H7 (cell line): Measurements from ENCODE around the gene ZNF385D. TPM values are rescaled to one million over a fixed set of nuclear protein-coding genes. Genes with fewer than 3 reads are reported as not detected.

ENCODE experiments used
- DNase-seq: peaks from one replicate; pipeline ENCODE4 v3.0.0; 2012
- H3K27me3 ChIP-seq: 2 replicates; pipeline ENCODE4 v1.6.0; 2011; ENCODE audit warnings: mild to moderate bottlenecking, low read length; ENCODE audit not compliant: control insufficient read depth, insufficient read depth
- H3K36me3 ChIP-seq: replicated peaks from 2 replicates; pipeline ENCODE4 v1.5.1; 2011; ENCODE audit warnings: low read length; ENCODE audit not compliant: control insufficient read depth, insufficient read depth
- H3K4me3 ChIP-seq: 2 replicates; pipeline ENCODE4 v1.5.1; 2011; ENCODE audit warnings: low read depth, mild to moderate bottlenecking, control low read depth, low read length, moderate library complexity; ENCODE audit not compliant: insufficient read depth
- total RNA-seq: library from RNA; depleted of rRNA; stranded (reverse); fragments of >200 nt; shearing (Covaris generic); gene quantifications from 2 replicates; pipeline ENCODE4 v1.2.3, GENCODE V29; 2014

Gene ZNF385D
- total RNA-seq, 1 experiment from 2014 or later: 0.17 TPM

DNA sequence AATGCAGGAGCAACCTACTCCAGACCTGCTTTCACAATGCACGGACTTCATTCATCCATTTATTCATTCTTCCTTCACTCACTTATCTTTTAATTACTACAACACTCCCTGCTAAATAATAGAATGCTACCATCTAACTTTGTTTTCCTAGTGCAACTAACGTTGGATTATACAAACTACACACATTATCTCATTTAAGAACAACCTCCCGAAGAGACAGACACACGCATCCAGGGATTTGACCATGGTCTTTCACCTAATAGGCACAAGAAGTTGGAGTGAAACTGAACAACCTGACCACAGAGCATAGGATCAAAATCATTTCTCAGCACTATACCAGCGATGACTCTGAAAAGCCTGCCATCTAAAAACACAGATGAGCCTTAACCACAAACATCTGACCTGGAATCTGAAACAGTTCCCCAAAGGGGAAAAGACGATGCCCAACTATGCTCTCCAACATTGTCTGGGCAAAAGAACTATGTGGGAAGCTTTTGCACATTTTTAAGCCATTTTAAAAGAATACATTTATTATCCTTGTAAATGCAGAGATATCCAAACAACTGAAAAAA is 21.0 kb downstream of the ZNF385D start:
- no peaks in the 10 kb centered on the region for H3K36me3 ChIP-seq
- H3K27me3 ChIP-seq: no peaks in the 10 kb centered on the region
- no peak overlapping the region for H3K4me3 ChIP-seq
- no peak for DNase-seq

DNA sequence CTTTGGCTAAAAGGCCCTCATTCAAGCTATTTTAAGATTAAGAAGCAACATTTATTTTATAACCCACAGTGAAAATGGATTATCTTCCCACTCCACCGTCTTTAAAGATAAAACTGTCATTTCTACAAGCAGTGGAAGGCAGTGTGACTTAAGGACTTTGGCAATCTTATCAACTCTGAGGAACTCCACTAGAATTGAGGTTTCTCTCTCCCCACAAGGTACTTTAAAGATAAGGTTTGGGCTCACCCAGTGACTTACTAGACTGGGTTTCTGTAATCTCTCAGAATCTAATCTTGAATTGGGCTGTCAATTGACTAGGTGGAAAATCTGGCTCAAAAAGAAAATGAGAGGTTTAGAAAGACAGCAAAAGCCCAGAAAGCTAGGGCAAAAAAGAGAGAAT is 21.7 kb downstream of the ZNF385D start:
- no peaks in the 10 kb centered on the region for H3K36me3 ChIP-seq
- H3K4me3 ChIP-seq: no peak overlapping the region
- H3K27me3 ChIP-seq: no peaks in the 10 kb centered on the region
- no peak for DNase-seq

GRCh38 chr3:21722768-21723167 is 28.2 kb downstream of the ZNF385D start:
- Histone ChIP-seq H3K27me3 (no peaks in the 10 kb centered on the region), H3K4me3 (no peak overlapping the region), H3K36me3 (no peaks in the 10 kb centered on the region)
- no peak for DNase-seq

- no peak overlapping the region for H3K4me3 ChIP-seq
- no peak for DNase-seq
- H3K27me3 ChIP-seq: no peaks in the 10 kb centered on the region
- H3K36me3 ChIP-seq: no peaks in the 10 kb centered on the region
These were observed 28.7 kb downstream of the ZNF385D start for GRCh38 chr3:21722301-21722700.

- no peaks in the 10 kb centered on the region for H3K27me3 ChIP-seq
- no peak overlapping the region for H3K4me3 ChIP-seq
- no peaks in the 10 kb centered on the region for H3K36me3 ChIP-seq
- no peak for DNase-seq
These were observed 31.9 kb downstream of the ZNF385D start for GRCh38 chr3:21718943-21719591.

- H3K4me3 ChIP-seq: no peak overlapping the region
- no peak for DNase-seq
- H3K36me3 ChIP-seq: no peaks in the 10 kb centered on the region
- no peaks in the 10 kb centered on the region for H3K27me3 ChIP-seq
These were observed 32.7 kb downstream of the ZNF385D start for GRCh38 chr3:21718161-21718765.

DNA sequence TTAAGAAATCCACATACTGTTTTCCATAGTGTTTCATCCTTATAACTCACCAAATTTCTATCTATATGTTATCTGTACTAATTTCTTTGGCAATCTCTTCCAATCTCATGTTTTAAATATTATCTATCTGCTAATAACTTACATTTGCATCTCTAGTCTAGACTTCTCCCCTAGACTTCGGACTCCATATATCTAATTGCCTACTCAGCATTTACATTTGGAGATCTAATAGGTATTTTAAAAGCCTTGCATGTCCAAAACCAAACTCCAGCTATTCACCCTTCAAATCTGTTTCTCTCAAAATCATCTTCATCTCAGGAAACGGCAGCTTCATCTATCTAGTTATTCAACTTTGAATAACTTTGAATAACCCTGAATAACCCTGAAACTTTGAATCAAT is 35.3 kb downstream of the ZNF385D start:
- no peaks in the 10 kb centered on the region for H3K27me3 ChIP-seq
- DNase-seq: no peak
- H3K36me3 ChIP-seq: no peaks in the 10 kb centered on the region
- no peak overlapping the region for H3K4me3 ChIP-seq

DNA sequence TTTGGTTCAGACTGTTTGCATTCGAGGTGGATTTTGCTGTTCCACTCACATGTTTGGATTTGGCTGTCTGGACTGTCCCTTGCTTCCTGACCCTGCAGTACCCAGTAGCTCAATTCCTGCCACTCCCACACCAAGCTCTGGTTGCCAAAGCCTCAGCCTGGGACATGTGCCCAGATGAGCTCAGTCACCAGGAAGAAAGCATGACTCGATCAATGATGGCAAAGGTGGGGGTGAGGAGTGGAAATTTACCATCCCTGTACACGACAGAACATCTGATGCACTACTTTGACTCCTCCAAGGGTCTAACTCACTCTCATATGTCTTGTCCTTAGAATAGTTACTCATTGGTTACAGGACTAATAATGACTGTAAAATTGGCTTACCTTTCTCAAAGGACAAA is 45.2 kb downstream of the ZNF385D start:
- H3K4me3 ChIP-seq: no peak overlapping the region
- no peaks in the 10 kb centered on the region for H3K27me3 ChIP-seq
- H3K36me3 ChIP-seq: no peaks in the 10 kb centered on the region
- DNase-seq: no peak

DNA sequence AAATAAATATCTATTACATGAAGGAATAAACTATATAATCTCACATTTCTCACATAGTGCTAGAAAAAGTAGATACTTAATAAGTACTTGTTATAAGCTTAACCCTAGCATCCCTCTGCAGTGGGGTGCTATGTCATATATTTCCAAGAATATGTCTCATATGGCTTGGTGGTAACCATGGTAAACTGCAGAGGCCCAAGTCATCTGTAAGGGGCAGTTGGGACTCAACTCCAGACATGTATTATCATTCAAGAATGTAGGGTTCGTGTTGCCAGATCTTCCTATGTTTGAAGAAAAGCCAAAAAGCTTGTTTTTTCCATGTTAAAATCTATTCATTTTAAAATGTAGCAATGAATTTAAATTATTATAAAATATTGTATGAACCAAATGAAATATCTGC is 46.2 kb downstream of the ZNF385D start:
- H3K27me3 ChIP-seq: no peaks in the 10 kb centered on the region
- DNase-seq: no peak
- H3K4me3 ChIP-seq: no peak overlapping the region
- no peaks in the 10 kb centered on the region for H3K36me3 ChIP-seq

DNA sequence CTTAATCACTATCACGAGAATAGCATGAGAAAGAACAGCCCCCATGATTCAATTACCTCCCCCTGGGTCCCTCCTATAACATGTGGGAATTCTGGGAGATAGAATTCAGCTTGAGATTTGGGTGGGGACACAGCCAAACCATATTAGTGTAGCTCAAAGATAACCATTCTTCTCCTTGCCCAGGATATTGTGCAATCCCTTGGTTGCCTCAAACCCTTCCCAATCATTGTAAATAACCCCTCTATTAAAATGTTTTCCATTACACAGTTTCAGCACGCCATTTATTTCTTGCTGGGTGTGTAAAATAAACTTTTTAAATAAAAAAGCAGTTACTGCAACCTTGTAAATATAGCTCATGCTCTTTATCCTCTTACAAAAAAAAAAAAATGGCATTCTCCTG is 47.7 kb downstream of the ZNF385D start:
- H3K36me3 ChIP-seq: no peaks in the 10 kb centered on the region
- no peak for DNase-seq
- H3K4me3 ChIP-seq: no peak overlapping the region
- H3K27me3 ChIP-seq: no peaks in the 10 kb centered on the region

- H3K4me3 ChIP-seq: no peak overlapping the region
- no peak for DNase-seq
- no peaks in the 10 kb centered on the region for H3K36me3 ChIP-seq
- no peaks in the 10 kb centered on the region for H3K27me3 ChIP-seq
These were observed 53.3 kb downstream of the ZNF385D start for GRCh38 chr3:21697707-21698106.

DNA sequence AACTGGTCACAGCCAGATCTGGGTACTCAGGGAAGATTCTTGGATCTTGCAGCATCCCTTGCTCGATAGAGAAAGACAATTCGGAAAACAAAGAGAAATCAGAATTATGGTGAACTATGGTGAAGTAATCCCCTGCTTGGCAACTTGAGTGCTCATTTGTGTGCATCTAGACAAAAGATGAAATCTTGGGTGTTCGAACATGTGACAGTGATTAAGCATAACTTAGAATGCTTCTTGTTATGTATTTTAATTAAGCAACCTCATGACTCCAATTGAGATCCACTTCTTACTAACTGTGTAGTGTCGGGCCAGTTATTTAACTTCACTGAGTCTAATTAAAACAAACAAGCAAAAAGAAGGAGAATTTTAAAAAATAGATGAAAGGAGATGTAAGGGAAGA is 56.5 kb downstream of the ZNF385D start:
- no peak for DNase-seq
- Histone ChIP-seq H3K4me3 (no peak overlapping the region), H3K36me3 (no peaks in the 10 kb centered on the region), H3K27me3 (no peaks in the 10 kb centered on the region)

DNA sequence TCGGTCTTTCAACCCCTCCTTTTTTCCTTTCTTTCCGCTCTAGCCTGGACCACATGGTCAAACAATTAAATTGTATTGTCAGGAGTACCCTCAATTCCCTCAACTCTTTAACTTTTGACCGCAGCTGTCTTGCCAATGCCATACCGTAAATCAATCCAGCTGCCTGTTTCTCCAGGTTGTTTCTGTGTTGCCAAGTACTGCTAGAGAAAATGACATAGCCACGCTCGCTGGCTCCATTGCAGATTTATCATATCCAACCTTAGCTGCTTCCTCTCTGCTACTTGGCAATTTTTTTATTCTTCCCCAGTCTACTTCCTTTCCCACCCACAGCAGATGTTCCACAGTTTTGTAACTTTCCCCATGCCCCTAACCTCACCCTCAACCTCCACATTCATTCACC is 60.0 kb downstream of the ZNF385D start:
- Histone ChIP-seq H3K27me3 (no peaks in the 10 kb centered on the region), H3K36me3 (no peaks in the 10 kb centered on the region), H3K4me3 (no peak overlapping the region)
- no peak for DNase-seq

DNA sequence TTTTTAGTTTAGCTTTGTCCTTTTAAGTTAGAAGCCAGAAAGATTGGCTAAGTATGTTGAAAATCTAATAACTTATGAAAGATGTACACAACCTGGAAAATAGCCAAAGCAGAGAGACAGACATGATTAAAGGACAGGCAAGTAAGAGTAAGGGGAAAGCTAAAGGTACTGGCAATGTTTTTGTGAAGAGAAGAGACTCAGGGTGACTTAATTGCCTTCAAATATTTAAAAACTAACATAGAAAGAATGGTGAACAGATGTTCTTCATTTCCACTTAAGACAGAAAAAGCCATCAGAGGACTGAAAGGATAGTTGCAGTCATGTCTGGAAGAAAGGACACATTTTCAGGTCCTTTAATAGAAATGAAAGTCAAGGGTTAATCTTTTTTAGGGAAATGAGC is 68.8 kb downstream of the ZNF385D start:
- DNase-seq: no peak
- Histone ChIP-seq H3K4me3 (no peak overlapping the region), H3K36me3 (no peaks in the 10 kb centered on the region), H3K27me3 (no peaks in the 10 kb centered on the region)

DNA sequence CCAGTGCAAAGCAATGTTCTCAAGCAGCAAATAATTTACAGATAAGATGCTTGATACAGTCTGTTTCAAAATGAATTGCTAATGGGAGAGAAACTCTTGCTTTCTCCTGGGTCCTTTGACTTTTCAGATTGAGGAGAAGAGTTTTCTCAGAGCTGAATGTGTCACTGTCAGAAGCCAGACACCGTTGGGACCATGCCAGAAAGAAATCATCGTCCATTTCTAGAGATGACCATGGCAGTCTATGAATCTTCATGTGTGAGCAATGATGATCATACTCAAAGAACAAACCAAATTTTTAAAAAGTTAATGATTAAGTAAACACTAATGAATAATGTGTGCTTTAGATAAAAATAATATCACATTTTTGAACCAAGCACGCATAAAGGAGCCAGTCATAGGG is 77.6 kb downstream of the ZNF385D start:
- no peak overlapping the region for H3K4me3 ChIP-seq
- no peaks in the 10 kb centered on the region for H3K27me3 ChIP-seq
- no peaks in the 10 kb centered on the region for H3K36me3 ChIP-seq
- DNase-seq: no peak
